GM13977 (cell line): ENCODE measurements around the gene DNAL1.
A peak's percentile ranks its signal among the peaks of the same experiment; 100 is the strongest.

Experiments used
- DNase-seq: peaks from one replicate; pipeline ENCODE4 v3.0.0; 2012; ENCODE audit warnings: low spot score
- CTCF ChIP-seq: IDR thresholded peaks from 2 replicates; pipeline ENCODE4 v1.5.1; 2012; ENCODE audit warnings: mild to moderate bottlenecking, control low read depth; ENCODE audit not compliant: insufficient read depth; ENCODE audit errors: extremely low read depth, missing control alignments
- in situ Hi-C: fragments of 300-500 bp; cut with MboI; formaldehyde crosslinking; loops from one replicate; pipeline ENCODE4 v1.12.0; 2022; ENCODE audit warnings: low sequenced_read_pairs, low pct_unique_long_range_greater_than_20kb, mixed read lengths, inconsistent platforms; ENCODE audit not compliant: unreplicated experiment

The DNAL1 gene

GRCh38 chr14:73739899-73740617, 95.3 kb downstream of the DNAL1 start:
- DNase-seq, result no peak
- TF ChIP-seq CTCF, result no peak
- in situ Hi-C loops, result no loop called here

- no peak for TF ChIP-seq CTCF
- no peak for DNase-seq
- in situ Hi-C loops, result no loop called here
Observed at GRCh38 chr14:73740618-73741326, 96.0 kb downstream of the DNAL1 start.

- in situ Hi-C loops, result no loop called here
- peak; percentile 76 for DNase-seq
- TF ChIP-seq CTCF, result no peak
Observed at GRCh38 chr14:73741386-73741875, 96.6 kb downstream of the DNAL1 start.

GRCh38 chr14:73741876-73742519, 97.2 kb downstream of the DNAL1 start:
- no peak for DNase-seq

GRCh38 chr14:73742520-73743238, 97.9 kb downstream of the DNAL1 start:
- in situ Hi-C loops, result no loop called here
- DNase-seq, result no peak
- no peak for TF ChIP-seq CTCF

More at GRCh38 chr14:73741876-73742519, 97.2 kb downstream of the DNAL1 start:
- in situ Hi-C loops, result no loop called here
- TF ChIP-seq CTCF, result no peak

GRCh38 chr14:73743431-73743931, 98.7 kb downstream of the DNAL1 start:
- no peak for TF ChIP-seq CTCF
- DNase-seq, result no peak
- in situ Hi-C loops, result no loop called here
